HepG2 (cell line): ENCODE data around the gene USP20. TPM values are rescaled to one million over a fixed set of nuclear protein-coding genes. Genes with fewer than 3 reads are reported as not detected.

Source experiments
- ATAC-seq: fragments of 200-7000 bp; cut with Tn5 transposase; 3 replicates; pipeline ENCODE4 v1.9.1; 2020; ENCODE audit warnings: mild to moderate bottlenecking, moderate library complexity
- BruUV-seq: library from RNA; stranded (reverse); fragments of 400-500 nt; replicated peaks from 2 replicates; lab custom pipeline; 2021; lab: Mats Ljungman, UMichigan
- CTCF ChIA-PET: fragments of 300-600 bp; formaldehyde crosslinking; extraction: SDS; loops from one replicate; lab custom pipeline; 2021; ENCODE audit warnings: low total read pairs, inconsistent platforms, low intra/inter-chr PET ratio; lab: Yijun Ruan, JAX
- POLR2A ChIA-PET: fragments of 350-600 bp; sonication (Branson Sonifier 250); formaldehyde crosslinking; loops from one replicate; lab custom pipeline; 2020; ENCODE audit warnings: antibody characterized with exemption, inconsistent platforms; lab: Yijun Ruan, JAX
- DNase-seq: peaks from one replicate; pipeline ENCODE4 v3.0.0-alpha.2; 2015; ENCODE audit warnings: low spot score
- FAIRE-seq: peaks from 3 replicates; lab custom pipeline; 2011; peaks lifted over from hg19 to GRCh38; lab: Jason Lieb, UNC
- H2AFZ ChIP-seq: one replicate; pipeline ENCODE4 v1.6.1; 2011; ENCODE audit warnings: low read length, inconsistent platforms
- H3K27ac ChIP-seq: fragments of 300-600 bp; 3 replicates; pipeline ENCODE4 v1.8.0; 2011; ENCODE audit warnings: mixed run types, mild to moderate bottlenecking, mixed read lengths, low read length, inconsistent platforms; ENCODE audit not compliant: insufficient read depth; ENCODE audit errors: extremely low read length
- H3K27me3 ChIP-seq, 2 experiments: fragments of 200-600 bp in 1 of 2; 2 replicates in 1 of 2; 3 replicates in 1 of 2; pipeline versions ENCODE4 v1.6.0 to v1.8.0; 2011; ENCODE audit warnings: low read length in 2 of 2, mild to moderate bottlenecking in 2 of 2, moderate library complexity in 2 of 2, inconsistent platforms in 1 of 2; ENCODE audit not compliant: insufficient read depth in 2 of 2, control insufficient read depth in 1 of 2
- H3K36me3 ChIP-seq, 2 experiments: fragments of 200-600 bp in 1 of 2; replicated peaks in 1 of 2; 2 replicates in 1 of 2; 3 replicates in 1 of 2; pipeline versions ENCODE4 v1.5.1 to v1.8.0; 2011; ENCODE audit warnings: low read length in 2 of 2, inconsistent platforms in 1 of 2; ENCODE audit not compliant: insufficient read depth in 2 of 2, control insufficient read depth in 1 of 2
- H3K4me1 ChIP-seq: 2 replicates; pipeline ENCODE4 v1.5.1; 2012; ENCODE audit warnings: low read length, inconsistent platforms; ENCODE audit not compliant: insufficient read depth
- H3K4me2 ChIP-seq: 2 replicates; pipeline ENCODE4 v1.6.0; 2011; ENCODE audit warnings: low read depth, low read length, inconsistent platforms
- H3K4me3 ChIP-seq, 3 experiments: fragments of 200-600 bp in 1 of 3; sonication (generic), shearing (Covaris generic) in 1 of 3; replicated peaks in 1 of 3; 2 replicates each; pipeline ENCODE4 v1.5.1; 2011 to 2016; ENCODE audit warnings: low read length in 3 of 3, inconsistent platforms in 2 of 3, low read depth in 2 of 3, mild to moderate bottlenecking in 2 of 3, control low read depth in 1 of 3, mixed read lengths in 1 of 3; ENCODE audit not compliant: insufficient read depth in 1 of 3
- H3K79me2 ChIP-seq: one replicate; pipeline ENCODE4 v1.6.1; 2011; ENCODE audit warnings: low read length, inconsistent platforms; ENCODE audit not compliant: insufficient read depth
- H3K9ac ChIP-seq: 2 replicates; pipeline ENCODE4 v1.6.0; 2011; ENCODE audit warnings: mild to moderate bottlenecking, low read depth, low read length, inconsistent platforms; ENCODE audit not compliant: insufficient read depth
- H3K9me3 ChIP-seq: 2 replicates; pipeline ENCODE4 v1.5.1; 2012; ENCODE audit warnings: mild to moderate bottlenecking, low read length
- H4K20me1 ChIP-seq: 2 replicates; pipeline ENCODE4 v1.6.0; 2011; ENCODE audit warnings: inconsistent platforms, mild to moderate bottlenecking, low read length, moderate library complexity; ENCODE audit not compliant: insufficient read depth
- AGO2 ChIP-seq: fragments of 200-400 bp; formaldehyde crosslinking; optimal IDR thresholded peaks from 2 replicates; pipeline ENCODE3; 2017; ENCODE audit warnings: mild to moderate bottlenecking, low read depth, low read length, moderate library complexity
- CHD2 ChIP-seq: IDR thresholded peaks from 2 replicates; pipeline ENCODE4 v1.6.1; 2011; ENCODE audit warnings: low read depth, low read length, improper control_type of control experiment
- GABPB1 ChIP-seq: IDR thresholded peaks from 2 replicates; pipeline ENCODE4 v1.6.1; 2016; ENCODE audit warnings: mild to moderate bottlenecking, missing genetic modification reagents, moderate library complexity, missing compliant biosample characterization
- MEIS1 ChIP-seq: sonication (generic); formaldehyde crosslinking; IDR thresholded peaks from 2 replicates; pipeline ENCODE4 v1.9.0; 2021; ENCODE audit warnings: mild to moderate bottlenecking, missing genetic modification reagents, moderate library complexity, borderline replicate concordance
- PHF21A ChIP-seq: sonication (generic); formaldehyde crosslinking; IDR thresholded peaks from 2 replicates; pipeline ENCODE4 v1.5.0; 2020; ENCODE audit warnings: mild to moderate bottlenecking, missing genetic modification reagents
- RXRA ChIP-seq: sonication (generic); formaldehyde crosslinking; IDR thresholded peaks from 2 replicates; pipeline ENCODE4 v1.5.1; 2020; ENCODE audit warnings: missing genetic modification reagents
- SIN3A ChIP-seq: IDR thresholded peaks from 2 replicates; pipeline ENCODE4 v1.6.1; 2011; ENCODE audit warnings: low read depth, mild to moderate bottlenecking, control low read depth, low read length, borderline replicate concordance
- THAP11 ChIP-seq: IDR thresholded peaks from 2 replicates; pipeline ENCODE4 v1.6.1; 2016; ENCODE audit warnings: missing biosample characterization, missing genetic modification reagents
- ZNF30 ChIP-seq: sonication (generic); formaldehyde crosslinking; IDR thresholded peaks from 2 replicates; pipeline ENCODE4 v1.5.0; 2020; ENCODE audit warnings: mild to moderate bottlenecking, missing genetic modification reagents
- ZNF501 ChIP-seq: sonication (generic); formaldehyde crosslinking; IDR thresholded peaks from 2 replicates; pipeline ENCODE4 v1.5.1; 2020; ENCODE audit warnings: mild to moderate bottlenecking, moderate library complexity, missing genetic modification reagents
- WGBS: methylation state at CpG from one replicate; pipeline ENCODE4 v1.1.6; 2017; ENCODE audit warnings: low lambda C conversion rate; 5-methylcytosine and 5-hydroxymethylcytosine counted together
- in situ Hi-C: cut with HindIII; loops from 2 replicates; pipeline ENCODE4 v1.10.0; 2017; ENCODE audit warnings: low pct_unique_long_range_greater_than_20kb; ENCODE audit not compliant: extremely low pct_ligation_motif_present
- intact Hi-C: fragments of 100-400 bp; cut with micrococcal nuclease; formaldehyde crosslinking; loops from one replicate; pipeline ENCODE4 v1.10.0; 2022; ENCODE audit not compliant: unreplicated experiment
- polyA plus RNA-seq, 8 experiments: library from polyadenylated mRNA; depleted of rRNA in 3 of 8; stranded (reverse) in 7 of 8; unstranded in 1 of 8; fragments of >200 nt; fragmentation: Illumina TruSeq in 4 of 8; extraction: Trizol in 4 of 8; gene quantifications; 2 replicates each; pipeline versions ENCODE4 v1.2.1 to v1.2.3, GENCODE V29; 2011 to 2016; ENCODE audit warnings: low read depth in 4 of 8, missing spikeins in 1 of 8, mixed read lengths in 1 of 8; ENCODE audit not compliant: insufficient read depth in 1 of 8
- total RNA-seq, 5 experiments: library from RNA; depleted of rRNA; stranded (reverse); fragments of >200 nt; fragmentation: Illumina TruSeq; extraction: Trizol; gene quantifications; 2 replicates each; pipeline ENCODE4 v1.2.3, GENCODE V29; 2016; ENCODE audit warnings: low read depth in 1 of 5
- TF ChIP-seq, protein P1 (sequence below): IDR thresholded peaks from 2 replicates; pipeline ENCODE4 v1.6.1; 2016; ENCODE audit warnings: mild to moderate bottlenecking
- TF ChIP-seq, protein P2 (sequence below): sonication (generic); formaldehyde crosslinking; IDR thresholded peaks from 2 replicates; pipeline ENCODE4 v1.8.1; 2023; ENCODE audit warnings: missing genetic modification reagents, mild to moderate bottlenecking, borderline replicate concordance
- TF ChIP-seq, protein P3 (sequence below), 2 experiments: sonication (generic) in 1 of 2; formaldehyde crosslinking in 1 of 2; IDR thresholded peaks; 2 replicates each; pipeline versions ENCODE4 v1.5.1 to v1.6.1; 2011 to 2020; ENCODE audit warnings: borderline replicate concordance in 1 of 2, low read depth in 1 of 2, low read length in 1 of 2, mild to moderate bottlenecking in 1 of 2, missing genetic modification reagents in 1 of 2, moderate library complexity in 1 of 2

USP20 gene
- total and polyA plus RNA-seq, 2 of the 13 experiments (the other 11 are each of a cell fraction or from before 2014, with no cell fraction given): 4.4 to 5.9 TPM

GRCh38 chr9:129869585-129870501, 34.6 kb downstream of the USP20 start:
- Histone ChIP-seq H3K4me2 (no peak overlapping the region), H3K4me3 (no peak overlapping the region), H3K27ac (no peak overlapping the region), H3K36me3 (no peaks in the 10 kb centered on the region)
- FAIRE-seq (no peak), ATAC-seq (no peak)
- TF ChIP-seq CHD2 (no peak), GABPB1 (CRISPR knock-in tag) (no peak), AGO2 (peak; percentile 13), ZNF501 (CRISPR knock-in tag) (no peak)
- TF ChIP-seq, protein P1, sequence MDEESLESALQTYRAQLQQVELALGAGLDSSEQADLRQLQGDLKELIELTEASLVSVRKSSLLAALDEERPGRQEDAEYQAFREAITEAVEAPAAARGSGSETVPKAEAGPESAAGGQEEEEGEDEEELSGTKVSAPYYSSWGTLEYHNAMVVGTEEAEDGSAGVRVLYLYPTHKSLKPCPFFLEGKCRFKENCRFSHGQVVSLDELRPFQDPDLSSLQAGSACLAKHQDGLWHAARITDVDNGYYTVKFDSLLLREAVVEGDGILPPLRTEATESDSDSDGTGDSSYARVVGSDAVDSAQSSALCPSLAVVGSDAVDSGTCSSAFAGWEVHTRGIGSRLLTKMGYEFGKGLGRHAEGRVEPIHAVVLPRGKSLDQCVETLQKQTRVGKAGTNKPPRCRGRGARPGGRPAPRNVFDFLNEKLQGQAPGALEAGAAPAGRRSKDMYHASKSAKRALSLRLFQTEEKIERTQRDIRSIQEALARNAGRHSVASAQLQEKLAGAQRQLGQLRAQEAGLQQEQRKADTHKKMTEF: no peak
- TF ChIP-seq, all 625 proteins: peak for 1
- BruUV-seq: no TSS peak
- Histone ChIP-seq H3K27me3 (no peaks in the 10 kb centered on the region), H2AFZ (no peak overlapping the region), H3K4me1 (no peaks in the 10 kb centered on the region), H3K9ac (no peak overlapping the region), H4K20me1 (no peaks in the 10 kb centered on the region), H3K79me2 (no peaks in the 10 kb centered on the region), H3K9me3 (no peaks in the 10 kb centered on the region)
- no peak for DNase-seq
- in situ Hi-C loops: no loop called here
- ChIA-PET CTCF (no interaction called here), POLR2A (no interaction called here)
- WGBS: 89% methylated on average over 13 of the region's 24 CpGs
- intact Hi-C loops: no loop called here

- no peaks in the 10 kb centered on the region for H3K4me1 ChIP-seq
- H3K4me2 ChIP-seq: no peak overlapping the region
- DNase-seq (no peak), FAIRE-seq (no peak), ATAC-seq (no peak)
- no peak overlapping the region for H3K27ac ChIP-seq
- no TSS peak for BruUV-seq
- 0 out of 5 replicates have a peak, but pooled peaks cover 0 to 3% of the 10 kb centered on the region in 2 experiments for H3K36me3 ChIP-seq
- H2AFZ ChIP-seq: no peak overlapping the region
- ChIA-PET CTCF (no interaction called here), POLR2A (no interaction called here)
- in situ Hi-C loops (no loop called here), intact Hi-C loops (no loop called here)
- H3K79me2 ChIP-seq: no peaks in the 10 kb centered on the region
- 89% methylated on average over 10 of the region's 11 CpGs for WGBS
- no peak overlapping the region for H3K9ac ChIP-seq
- no peaks in the 10 kb centered on the region for H3K27me3 ChIP-seq
- H3K9me3 ChIP-seq: no peaks in the 10 kb centered on the region
- H3K4me3 ChIP-seq: no peak overlapping the region
- H4K20me1 ChIP-seq: no peaks in the 10 kb centered on the region
- no peak for TF ChIP-seq THAP11 (CRISPR knock-in tag)
- TF ChIP-seq, protein P2, sequence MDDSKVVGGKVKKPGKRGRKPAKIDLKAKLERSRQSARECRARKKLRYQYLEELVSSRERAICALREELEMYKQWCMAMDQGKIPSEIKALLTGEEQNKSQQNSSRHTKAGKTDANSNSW (CRISPR knock-in tag): no peak
- no peak for TF ChIP-seq RXRA
- TF ChIP-seq PHF21A (CRISPR knock-in tag): no peak
- TF ChIP-seq SIN3A: no peak
- TF ChIP-seq, protein P3, sequence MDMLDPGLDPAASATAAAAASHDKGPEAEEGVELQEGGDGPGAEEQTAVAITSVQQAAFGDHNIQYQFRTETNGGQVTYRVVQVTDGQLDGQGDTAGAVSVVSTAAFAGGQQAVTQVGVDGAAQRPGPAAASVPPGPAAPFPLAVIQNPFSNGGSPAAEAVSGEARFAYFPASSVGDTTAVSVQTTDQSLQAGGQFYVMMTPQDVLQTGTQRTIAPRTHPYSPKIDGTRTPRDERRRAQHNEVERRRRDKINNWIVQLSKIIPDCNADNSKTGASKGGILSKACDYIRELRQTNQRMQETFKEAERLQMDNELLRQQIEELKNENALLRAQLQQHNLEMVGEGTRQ (IDR thresholded peaks at IDR 0.05; ENCODE audit: low read depth, low read length): no peak
- TF ChIP-seq, protein P3 (CRISPR knock-in tag; IDR thresholded peaks at IDR 0.05; ENCODE audit: borderline replicate concordance): no peak
- no peak for TF ChIP-seq ZNF30 (CRISPR knock-in tag)
- no peak for TF ChIP-seq MEIS1 (CRISPR knock-in tag)
Measured at GRCh38 chr9:129871046-129871445, 35.8 kb downstream of the USP20 start.
